Measurements from ENCODE around the gene C1orf94. TPM values are rescaled to one million over a fixed set of nuclear protein-coding genes. Genes with fewer than 3 reads are reported as not detected.

The C1orf94 gene
- total RNA-seq (2022; extraction: Qiagen RNA extraction): not detected in 5 replicates

GRCh38 chr1:34176830-34177603 is at the start of gene C1orf94:
Gene C1orf94 (plus strand): TSS chr1:34176907. CDS start chr1:34177790, 883 bp downstream.

GRCh38 chr1:34164771-34165391 is 11.8 kb upstream of the C1orf94 start, which contains the start of gene CSMD2:
Gene CSMD2 (minus strand): TSS chr1:34165230. CDS start chr1:34165097, 133 bp downstream.

Other genes starting within 250 kb of the C1orf94 start
- not detected in 5 replicates for gene CSMD2, start 11.7 kb upstream of the C1orf94 start, total RNA-seq (2022; extraction: Qiagen RNA extraction)